H1 (cell line): ENCODE measurements around the gene SIK3. TPM values are rescaled to one million over a fixed set of nuclear protein-coding genes. Genes with fewer than 3 reads are reported as not detected.

ENCODE experiments used
- CTCF ChIA-PET: fragments of 300-600 bp; sonication (Branson Sonifier 250); formaldehyde crosslinking; loops from one replicate; lab custom pipeline; 2021; ENCODE audit not compliant: partially characterized antibody; lab: Charles Lee
- POLR2A ChIA-PET: fragments of 300-600 bp; sonication (Branson Sonifier 250); formaldehyde crosslinking; loops from one replicate; lab custom pipeline; 2021; ENCODE audit warnings: inconsistent platforms; ENCODE audit not compliant: partially characterized antibody; lab: Charles Lee
- DNase-seq, 2 experiments: peaks; one replicate each; pipeline versions ENCODE4 v3.0.0 to v3.0.0-alpha.2; 2010 to 2022; ENCODE audit warnings: low spot score in 2 of 2, low read depth in 1 of 2, mixed read lengths in 1 of 2
- FAIRE-seq: peaks from 2 replicates; lab custom pipeline; 2011; peaks lifted over from hg19 to GRCh38; lab: Jason Lieb, UNC
- H2AFZ ChIP-seq: 2 replicates; pipeline ENCODE4 v1.8.1; 2012; ENCODE audit warnings: low read length, inconsistent platforms
- H2AK5ac ChIP-seq: 2 replicates; pipeline ENCODE4 v1.6.1; 2013; ENCODE audit warnings: low read depth, low read length
- H2BK120ac ChIP-seq: replicated peaks from 2 replicates; pipeline ENCODE3; 2013; ENCODE audit warnings: low read depth, low read length, inconsistent platforms
- H2BK12ac ChIP-seq: 2 replicates; pipeline ENCODE4 v1.6.1; 2013; ENCODE audit warnings: low read depth, low read length
- H2BK15ac ChIP-seq: 2 replicates; pipeline ENCODE4 v1.6.1; 2013; ENCODE audit warnings: low read length
- H2BK20ac ChIP-seq: 2 replicates; pipeline ENCODE4 v1.6.1; 2013; ENCODE audit warnings: low read length
- H2BK5ac ChIP-seq: 2 replicates; pipeline ENCODE4 v1.6.1; 2013; ENCODE audit warnings: low read depth, low read length
- H3K14ac ChIP-seq: 2 replicates; pipeline ENCODE4 v1.6.1; 2013; ENCODE audit warnings: inconsistent platforms; ENCODE audit not compliant: insufficient read length
- H3K18ac ChIP-seq: 2 replicates; pipeline ENCODE4 v1.6.1; 2013; ENCODE audit warnings: low read length; ENCODE audit errors: extremely low read depth
- H3K23ac ChIP-seq: 2 replicates; pipeline ENCODE4 v1.6.1; 2013; ENCODE audit warnings: inconsistent platforms; ENCODE audit not compliant: insufficient read length
- H3K23me2 ChIP-seq: 2 replicates; pipeline ENCODE4 v1.6.1; 2013; ENCODE audit warnings: low read depth, low read length
- H3K27ac ChIP-seq: 2 replicates; pipeline ENCODE4 v1.6.1; 2011; ENCODE audit warnings: low read depth, low read length, inconsistent platforms
- H3K27me3 ChIP-seq, 4 experiments: replicated peaks in 1 of 4; 1 replicate in 1 of 4; 2 replicates in 3 of 4; pipeline versions ENCODE4 v1.6.1 to v1.8.1; 2011 to 2013; ENCODE audit warnings: low read length in 3 of 4, mild to moderate bottlenecking in 3 of 4, inconsistent platforms in 2 of 4, mixed read lengths in 2 of 4, moderate library complexity in 1 of 4; ENCODE audit not compliant: control insufficient read depth in 3 of 4, insufficient read depth in 3 of 4; ENCODE audit errors: extremely low read depth in 1 of 4
- H3K36me3 ChIP-seq, 4 experiments: 2 replicates each; pipeline versions ENCODE4 v1.6.1 to v1.8.1; 2011 to 2013; ENCODE audit warnings: mild to moderate bottlenecking in 4 of 4, low read length in 3 of 4, moderate library complexity in 2 of 4, control low read depth in 1 of 4, inconsistent platforms in 1 of 4; ENCODE audit not compliant: insufficient read depth in 4 of 4, control insufficient read depth in 2 of 4
- H3K4ac ChIP-seq: replicated peaks from 2 replicates; pipeline ENCODE3; 2013; ENCODE audit warnings: low read length, low read depth, mixed read lengths, inconsistent platforms; ENCODE audit not compliant: insufficient read length
- H3K4me1 ChIP-seq, 4 experiments: replicated peaks in 1 of 4; 1 replicate in 1 of 4; 2 replicates in 3 of 4; pipeline versions ENCODE4 v1.6.1 to v1.8.1; 2011 to 2013; ENCODE audit warnings: low read length in 3 of 4, inconsistent platforms in 2 of 4, mixed read lengths in 1 of 4; ENCODE audit not compliant: insufficient read depth in 4 of 4, control insufficient read depth in 3 of 4
- H3K4me2 ChIP-seq, 2 experiments: 2 replicates each; pipeline versions ENCODE4 v1.6.1 to v1.8.1; 2011 to 2013; ENCODE audit warnings: low read depth in 2 of 2, low read length in 2 of 2, control low read depth in 1 of 2, inconsistent platforms in 1 of 2, mild to moderate bottlenecking in 1 of 2; ENCODE audit not compliant: insufficient read depth in 1 of 2
- H3K4me3 ChIP-seq, 4 experiments: fragments of 200-600, 300-600 bp in 1 of 4; sonication (generic), shearing (Covaris generic), sonication (Bioruptor Twin) in 1 of 4; 2 replicates each; pipeline versions ENCODE4 v1.5.1 to v1.8.1; 2011 to 2016; ENCODE audit warnings: low read length in 4 of 4, low read depth in 3 of 4, control low read depth in 2 of 4, inconsistent platforms in 2 of 4, mild to moderate bottlenecking in 2 of 4, mixed read lengths in 1 of 4, moderate library complexity in 1 of 4; ENCODE audit not compliant: insufficient read depth in 2 of 4; ENCODE audit errors: extremely low read depth in 1 of 4
- H3K56ac ChIP-seq: replicated peaks from 2 replicates; pipeline ENCODE3; 2013; ENCODE audit warnings: low read depth, mild to moderate bottlenecking, mixed read lengths, low read length, inconsistent platforms; ENCODE audit not compliant: insufficient read length
- H3K79me1 ChIP-seq: 2 replicates; pipeline ENCODE4 v1.6.1; 2013; ENCODE audit warnings: low read depth, low read length, control low read depth
- H3K79me2 ChIP-seq, 2 experiments: 2 replicates each; pipeline versions ENCODE4 v1.6.1 to v1.8.1; 2012 to 2013; ENCODE audit warnings: low read length in 2 of 2, mild to moderate bottlenecking in 2 of 2, inconsistent platforms in 1 of 2; ENCODE audit not compliant: insufficient read depth in 2 of 2, control insufficient read depth in 1 of 2
- H3K9ac ChIP-seq, 4 experiments: replicated peaks in 1 of 4; 1 replicate in 1 of 4; 2 replicates in 3 of 4; pipeline versions ENCODE4 v1.6.1 to v1.8.1; 2011 to 2013; ENCODE audit warnings: low read depth in 3 of 4, low read length in 3 of 4, control low read depth in 2 of 4, mild to moderate bottlenecking in 2 of 4, moderate library complexity in 2 of 4, inconsistent platforms in 1 of 4; ENCODE audit errors: extremely low read depth in 1 of 4
- H3K9me3 ChIP-seq, 2 experiments: 2 replicates each; pipeline versions ENCODE4 v1.6.1 to v1.8.1; 2012 to 2013; ENCODE audit warnings: mild to moderate bottlenecking in 2 of 2, moderate library complexity in 2 of 2, control low read depth in 1 of 2, inconsistent platforms in 1 of 2, low read depth in 1 of 2, low read length in 1 of 2, mixed read lengths in 1 of 2; ENCODE audit not compliant: insufficient read depth in 2 of 2
- H4K20me1 ChIP-seq, 2 experiments: replicated peaks in 1 of 2; 2 replicates each; pipeline versions ENCODE3 to v1.8.1; 2011 to 2013; ENCODE audit warnings: inconsistent platforms in 2 of 2, low read length in 2 of 2, mild to moderate bottlenecking in 1 of 2; ENCODE audit not compliant: insufficient read depth in 2 of 2, control insufficient read depth in 1 of 2
- H4K5ac ChIP-seq: 2 replicates; pipeline ENCODE4 v1.6.1; 2013; ENCODE audit warnings: low read length, low read depth, mixed read lengths, inconsistent platforms; ENCODE audit not compliant: insufficient read length
- H4K8ac ChIP-seq: 2 replicates; pipeline ENCODE4 v1.8.0; 2013; ENCODE audit warnings: mild to moderate bottlenecking, moderate library complexity, low read length, inconsistent platforms; ENCODE audit not compliant: insufficient read depth; ENCODE audit errors: extremely low read depth
- H4K91ac ChIP-seq: replicated peaks from 2 replicates; pipeline ENCODE3; 2013; ENCODE audit warnings: low read length, mixed read lengths, inconsistent platforms; ENCODE audit not compliant: insufficient read length
- BACH1 ChIP-seq: IDR thresholded peaks from 2 replicates; pipeline ENCODE4 v1.6.1; 2012; ENCODE audit warnings: low read length, improper control_type of control experiment
- WGBS, 2 experiments: shearing (Covaris generic) in 1 of 2; methylation state at CpG; one replicate each; pipeline versions ENCODE4 v1.1.6 to v1.1.7; 2013 to 2015; ENCODE audit warnings: low lambda C conversion rate in 2 of 2, mixed read lengths in 2 of 2, inconsistent platforms in 1 of 2, low coverage in 1 of 2, missing lambda C conversion rate in 1 of 2; ENCODE audit not compliant: insufficient replicate concordance in 2 of 2, insufficient coverage in 1 of 2, insufficient read length in 1 of 2; ENCODE audit errors: extremely low coverage in 1 of 2, missing lambda C conversion rate in 1 of 2; 5-methylcytosine and 5-hydroxymethylcytosine counted together
- polyA plus RNA-seq, 7 experiments: library from polyadenylated mRNA; depleted of rRNA in 3 of 7; stranded (reverse) in 5 of 7; unstranded in 2 of 7; fragments of >200 nt in 5 of 7; fragments of 200-250 nt in 2 of 7; gene quantifications; 1 replicate in 5 of 7; 2 replicates in 1 of 7; 4 replicates in 1 of 7; pipeline versions ENCODE4 v1.2.1 to v1.2.3, GENCODE V29; 2011 to 2013; ENCODE audit warnings: missing spikeins in 2 of 7, mixed read lengths in 2 of 7
- total RNA-seq: library from RNA; stranded (reverse); fragmentation: NEBNext Ultra II Directional; extraction: Animal tissue kit (Norgen Biotek cat#: 25700); gene quantifications from 2 replicates; pipeline ENCODE4 v1.2.1, GENCODE V29; 2021

The SIK3 gene
- total and polyA plus RNA-seq, 2 of the 8 experiments (the other 6 are each of a cell fraction or from before 2014, with no cell fraction given) = 19.9 to 32.1 TPM

DNA sequence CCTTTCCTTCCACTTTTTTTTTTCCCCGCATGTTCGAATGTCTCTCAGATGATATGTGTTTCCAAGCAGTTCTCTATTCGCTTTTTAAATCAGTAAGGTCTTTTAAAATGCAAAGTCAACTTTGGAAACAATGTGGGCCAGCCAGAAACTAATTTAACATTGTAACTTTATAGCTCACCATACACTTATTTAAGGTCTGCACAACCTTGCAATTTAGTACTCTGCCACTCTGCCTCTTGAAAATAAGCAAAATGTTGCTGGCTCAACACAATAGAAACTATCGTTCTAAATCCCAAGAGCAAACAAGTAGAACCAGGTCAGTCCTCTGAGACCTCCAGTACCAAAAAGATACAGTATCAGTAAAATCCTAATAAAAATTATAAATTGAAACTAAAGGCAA, 109.0 kb downstream of the SIK3 start:
- H3K9ac ChIP-seq = no peak overlapping the region
- H2BK20ac ChIP-seq = no peak overlapping the region
- no peak overlapping the region for H2AFZ ChIP-seq
- no peaks in the 10 kb centered on the region for H3K9me3 ChIP-seq
- H4K8ac ChIP-seq = no peak overlapping the region
- H3K14ac ChIP-seq = no peak overlapping the region
- no peak overlapping the region for H3K4me3 ChIP-seq
- no peak overlapping the region for H2BK5ac ChIP-seq
- no peak overlapping the region for H2AK5ac ChIP-seq
- H2BK120ac ChIP-seq = no peak overlapping the region
- no peak overlapping the region for H2BK15ac ChIP-seq
- TF ChIP-seq BACH1 = no peak
- no peak overlapping the region for H3K27ac ChIP-seq
- H3K23ac ChIP-seq = no peak overlapping the region
- H3K79me1 ChIP-seq = peaks cover 3% of the 10 kb centered on the region
- 89% methylated on average over 4 of the region's 4 CpGs; no CpG with 5 or more reads in 1 of the 2 experiments for WGBS, 2 experiments
- H4K20me1 ChIP-seq = peaks cover 5 to 13% of the 10 kb centered on the region in 2 experiments
- H4K5ac ChIP-seq = no peak overlapping the region
- no peak overlapping the region for H2BK12ac ChIP-seq
- peaks cover 0 to 11% (median 7%) of the 10 kb centered on the region in 4 experiments; a peak in 5 of 7 replicates for H3K4me1 ChIP-seq
- DNase-seq (no peak), FAIRE-seq (no peak)
- H3K36me3 ChIP-seq = no peaks in the 10 kb centered on the region
- H3K79me2 ChIP-seq = peaks cover 0 to 88% of the 10 kb centered on the region in 2 experiments; a peak in 2 of 4 replicates
- no peak overlapping the region for H3K4me2 ChIP-seq
- H4K91ac ChIP-seq = no peak overlapping the region
- no peaks in the 10 kb centered on the region for H3K27me3 ChIP-seq
- no peak overlapping the region for H3K18ac ChIP-seq
- POLR2A ChIA-PET = interaction anchor here (0.7 kb wide), 1 partner anchor 121 kb away, joined by 3 read pairs; no protein-coding TSS in a partner anchor
- H3K4ac ChIP-seq = no peak overlapping the region
- H3K56ac ChIP-seq = no peak overlapping the region
- CTCF ChIA-PET = no interaction called here
- no peaks in the 10 kb centered on the region for H3K23me2 ChIP-seq
